HG02943 (cell line): ENCODE data around the gene LRMDA.

Source experiments
- ATAC-seq: cut with Tn5 transposase; IDR thresholded peaks from one replicate; pipeline ENCODE4 v1.9.1; 2021; ENCODE audit warnings: mild to moderate bottlenecking, low read depth, moderate library complexity; ENCODE audit not compliant: unreplicated experiment

Gene LRMDA

DNA sequence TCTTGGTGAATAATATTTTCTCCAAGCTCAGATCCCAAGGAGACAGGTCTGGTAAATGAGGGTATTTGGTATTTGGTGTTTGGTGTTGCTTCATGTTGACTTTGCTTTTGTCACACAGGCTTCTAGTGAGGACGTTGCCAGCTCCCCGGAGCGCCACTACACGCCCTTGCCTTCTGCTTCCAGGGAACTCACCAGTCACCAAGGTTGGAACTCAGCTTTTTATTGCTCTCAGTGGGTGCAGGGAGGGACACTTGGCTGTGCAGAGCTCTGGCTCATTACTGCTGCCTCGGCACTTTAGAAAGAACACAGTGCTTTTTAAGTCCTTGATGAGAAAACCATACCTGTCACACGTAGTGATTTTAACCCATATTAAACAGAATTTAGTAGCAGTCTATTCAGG, 892.9 kb downstream of the LRMDA start:
- no peak for ATAC-seq

DNA sequence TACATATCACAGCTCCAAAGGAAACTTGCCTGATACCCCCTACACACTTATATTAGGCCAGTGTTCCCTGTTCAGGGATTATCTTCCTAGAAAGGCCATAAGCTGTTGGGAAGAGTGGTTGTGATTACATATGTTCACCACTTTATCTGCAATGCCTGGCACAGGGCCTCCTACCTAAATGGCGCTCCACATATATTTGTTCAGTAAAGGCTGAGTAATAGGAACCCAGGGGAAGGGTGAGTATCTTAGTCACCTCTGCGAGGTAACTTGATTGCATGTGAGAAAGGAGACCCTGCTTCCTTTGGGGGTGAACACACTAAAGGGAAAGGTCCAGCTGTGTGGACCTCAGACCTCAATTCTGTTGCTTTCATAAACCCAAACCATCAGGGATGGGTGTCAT, 896.0 kb downstream of the LRMDA start:
- no peak for ATAC-seq

DNA sequence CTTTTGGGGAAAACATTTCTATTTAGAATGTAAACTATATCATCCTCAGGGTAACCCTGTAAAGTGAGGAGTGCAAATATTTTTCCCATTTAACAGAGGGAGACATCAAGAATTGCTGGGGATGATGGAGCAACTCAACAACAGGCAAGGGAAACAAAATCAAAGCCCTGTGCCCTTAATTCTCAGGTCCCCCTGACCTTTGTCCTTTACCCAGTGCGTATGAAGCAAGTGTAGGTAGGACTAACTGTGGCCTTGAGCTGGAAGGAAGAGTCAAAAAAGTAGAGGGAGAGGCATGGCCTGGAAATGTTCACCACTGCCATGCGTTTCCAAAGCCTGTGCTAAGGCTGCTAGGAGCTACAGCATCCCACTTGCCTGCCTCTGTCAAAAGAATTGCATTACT, 896.9 kb downstream of the LRMDA start:
- no peak for ATAC-seq

DNA sequence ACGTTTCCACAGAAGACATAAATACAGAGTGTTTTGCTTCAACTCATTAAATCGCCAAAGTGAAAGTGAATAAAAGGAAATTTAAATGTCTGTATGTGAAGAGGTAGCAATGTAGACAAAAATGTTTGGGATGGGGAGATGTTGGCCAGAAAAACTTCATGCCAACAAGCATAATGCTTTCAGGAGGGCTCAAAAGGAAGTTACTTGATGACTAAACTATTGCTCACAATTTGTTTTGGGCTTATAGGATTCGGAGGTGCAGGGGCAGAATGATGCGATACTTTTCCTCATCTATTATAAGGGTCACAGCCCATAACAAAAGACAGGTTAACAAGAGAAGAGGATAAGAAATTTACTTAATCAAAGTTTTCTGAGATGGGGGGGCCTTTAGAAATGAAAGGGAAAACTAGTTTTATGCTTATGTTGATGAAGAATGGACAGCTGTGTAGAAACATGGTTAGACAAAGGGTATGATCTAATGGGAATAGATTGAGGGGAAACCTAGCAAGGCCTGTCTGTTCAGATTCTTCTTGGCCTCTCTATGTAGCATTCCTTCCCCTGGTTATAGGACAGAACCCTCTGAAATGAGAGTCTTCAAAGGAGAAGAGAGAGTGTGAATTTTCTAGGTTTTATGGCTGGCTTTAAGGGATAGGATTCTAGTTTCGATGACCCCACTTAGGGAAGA, 898.6 kb downstream of the LRMDA start:
- no peak for ATAC-seq

DNA sequence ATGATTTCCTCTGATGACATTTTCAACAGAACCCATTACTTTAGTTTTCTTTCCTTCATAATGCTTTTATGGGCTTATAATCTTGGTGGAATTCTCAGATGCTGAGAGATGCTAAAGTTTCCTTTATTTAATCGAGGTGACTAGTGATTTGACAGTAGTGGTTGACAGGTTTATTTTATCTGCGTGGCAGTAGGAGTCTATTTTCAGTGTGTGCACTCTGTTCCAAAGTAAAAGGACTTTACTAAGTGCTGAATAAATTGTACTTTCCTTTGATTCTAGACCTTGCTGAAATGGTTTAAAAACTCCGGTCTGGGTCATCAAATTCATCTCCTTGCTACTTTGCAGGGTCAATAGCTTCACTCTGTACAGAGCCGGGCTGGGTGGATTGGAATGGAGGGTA, 900.3 kb downstream of the LRMDA start:
- no peak for ATAC-seq

DNA sequence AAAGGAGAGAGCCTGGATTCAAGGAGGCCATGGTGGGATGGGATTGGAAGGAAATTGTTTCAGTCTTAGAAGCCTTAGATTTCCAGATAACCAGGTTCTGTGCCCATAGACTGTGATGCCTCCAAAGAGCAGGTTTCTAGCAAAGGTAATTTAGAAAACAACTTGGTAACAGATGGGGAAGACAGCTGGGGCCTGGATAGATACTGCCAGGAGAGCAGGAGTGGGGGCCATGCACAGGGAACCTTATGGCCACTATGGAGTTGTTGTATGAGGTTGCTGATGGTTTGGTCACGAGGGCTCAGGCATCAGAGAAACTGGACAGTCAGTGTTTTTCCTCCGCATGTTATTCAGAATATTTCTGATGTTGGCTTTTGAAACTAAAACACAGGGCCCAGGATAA, 901.9 kb downstream of the LRMDA start:
- ATAC-seq: no peak

DNA sequence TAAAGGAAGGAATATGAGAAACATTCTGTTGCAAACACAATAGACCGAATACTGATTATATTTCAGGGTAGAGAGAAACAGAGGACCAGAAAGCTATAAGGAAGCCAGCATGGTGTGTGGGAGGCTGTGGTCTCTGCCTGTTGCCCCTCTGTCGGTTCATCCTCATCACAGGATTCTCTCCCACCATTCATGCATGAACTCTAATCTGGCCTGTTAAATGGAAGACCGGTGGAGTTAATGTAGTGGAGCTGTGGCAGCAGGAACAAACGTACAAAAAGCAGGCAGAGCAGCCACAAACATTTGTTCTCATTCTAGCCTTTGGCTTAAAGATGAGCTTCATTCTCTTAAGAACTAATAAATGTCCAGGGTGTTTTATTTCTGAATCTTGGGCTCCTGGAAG, 902.4 kb downstream of the LRMDA start:
- ATAC-seq: no peak

DNA sequence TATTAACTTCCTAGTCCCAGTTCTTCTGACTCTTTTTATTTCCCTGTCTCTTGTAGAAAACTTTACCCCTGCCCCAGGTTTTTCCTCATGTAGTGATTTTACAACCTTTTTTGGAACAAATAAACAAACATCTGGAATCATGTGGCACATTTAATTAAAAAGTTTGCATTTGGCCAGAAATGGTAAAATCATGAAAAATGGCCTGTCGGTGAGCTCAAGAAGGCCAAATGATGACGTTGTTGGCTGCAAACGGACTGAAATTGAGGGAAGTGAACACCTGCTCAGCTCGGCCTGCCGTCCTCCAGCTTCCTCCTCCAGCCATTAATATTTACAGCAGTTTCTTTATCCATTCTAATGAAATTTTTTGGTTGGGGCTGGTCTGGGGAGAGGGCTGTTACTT, 902.8 kb downstream of the LRMDA start:
- no peak for ATAC-seq

DNA sequence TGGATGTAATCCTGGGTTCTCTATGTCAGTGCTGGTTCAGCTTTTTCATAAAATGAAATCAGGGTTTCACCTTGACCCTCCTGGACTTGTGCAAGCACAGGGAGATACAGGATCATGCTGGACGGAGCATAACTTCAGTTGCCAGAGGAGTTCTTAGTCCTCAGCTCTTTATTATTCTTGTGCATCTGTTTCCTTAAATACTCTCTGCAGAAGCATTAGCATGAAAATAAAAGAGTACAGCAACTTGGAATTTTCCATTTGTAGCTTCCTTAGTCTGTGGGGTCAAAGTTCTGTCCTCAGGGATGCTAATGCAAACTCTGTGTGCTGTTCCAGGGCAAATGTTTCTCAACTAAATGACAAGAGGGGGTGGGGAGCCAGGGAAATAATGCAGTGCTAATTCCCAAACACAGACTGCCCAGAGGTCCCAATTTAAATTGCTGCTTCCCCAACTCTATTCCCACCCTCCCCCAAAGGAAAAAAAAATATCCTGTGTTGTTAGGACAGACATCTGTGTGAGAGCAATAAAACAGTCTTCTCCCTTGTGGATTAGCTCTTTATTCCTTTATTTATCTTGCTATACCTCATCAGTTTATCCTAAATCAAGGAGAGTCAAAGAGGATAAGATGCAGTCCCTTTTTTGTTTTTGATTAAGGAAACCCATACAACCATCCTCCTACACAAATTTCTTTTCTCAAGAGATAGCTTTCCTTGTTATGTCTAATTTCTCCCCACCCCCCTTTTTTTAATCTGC, 905.0 kb downstream of the LRMDA start:
- no peak for ATAC-seq

DNA sequence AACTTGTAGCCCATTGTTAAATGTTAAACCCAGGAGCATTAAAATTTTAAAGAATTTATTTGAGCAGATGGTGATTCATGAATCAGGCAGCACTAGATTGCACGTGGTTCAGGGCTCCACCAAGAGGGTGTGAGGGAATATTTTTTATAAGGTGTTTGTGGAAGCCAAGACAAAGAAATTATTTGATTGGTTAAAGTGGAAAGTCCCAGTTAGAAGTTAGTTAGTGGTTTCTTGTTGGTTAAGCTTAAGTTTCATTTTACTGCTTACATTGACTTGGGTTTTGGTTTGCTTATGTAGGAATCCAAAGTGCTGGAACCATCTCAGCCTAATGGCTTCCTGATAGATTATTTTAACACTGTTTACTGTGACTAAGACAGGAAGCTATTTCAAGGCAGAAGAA, 906.2 kb downstream of the LRMDA start:
- ATAC-seq: no peak

DNA sequence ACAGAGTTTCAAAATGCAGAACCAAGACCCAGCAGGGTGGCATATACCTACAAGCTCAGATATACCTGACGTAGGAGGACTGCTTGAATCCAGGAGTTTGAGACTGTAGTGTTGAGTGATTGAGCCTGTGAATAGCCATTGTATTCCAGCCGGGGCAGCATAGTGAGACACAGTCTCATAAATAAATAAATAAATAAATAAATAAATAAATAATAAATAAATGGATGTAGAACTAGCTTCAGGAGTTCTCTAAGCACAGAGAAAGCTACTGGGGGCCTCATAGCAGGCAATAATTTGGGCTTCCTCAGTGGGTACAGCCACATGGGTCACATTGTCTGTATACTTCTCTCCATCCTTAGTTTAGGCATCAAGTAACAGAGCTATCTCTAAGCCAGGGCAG, 906.8 kb downstream of the LRMDA start:
- no peak for ATAC-seq

DNA sequence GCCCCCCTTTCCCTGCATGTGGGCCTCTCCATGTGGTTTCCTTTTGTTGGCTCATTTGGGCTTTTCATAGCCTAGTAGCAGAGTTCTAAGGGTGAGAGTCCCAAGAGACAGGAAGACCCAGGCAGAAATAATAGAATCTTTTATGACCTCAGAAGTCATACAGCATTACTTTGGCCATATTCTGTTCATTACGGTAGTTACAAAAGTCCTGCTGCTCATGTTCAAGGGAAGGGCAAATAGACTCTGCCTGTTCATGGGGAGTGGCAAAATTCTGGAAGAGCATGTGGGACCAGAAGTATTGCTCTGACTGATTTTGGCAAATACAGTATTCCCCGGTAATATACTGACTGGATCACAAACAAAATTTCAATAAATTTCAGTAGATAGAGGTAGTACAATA, 910.3 kb downstream of the LRMDA start:
- ATAC-seq: no peak

DNA sequence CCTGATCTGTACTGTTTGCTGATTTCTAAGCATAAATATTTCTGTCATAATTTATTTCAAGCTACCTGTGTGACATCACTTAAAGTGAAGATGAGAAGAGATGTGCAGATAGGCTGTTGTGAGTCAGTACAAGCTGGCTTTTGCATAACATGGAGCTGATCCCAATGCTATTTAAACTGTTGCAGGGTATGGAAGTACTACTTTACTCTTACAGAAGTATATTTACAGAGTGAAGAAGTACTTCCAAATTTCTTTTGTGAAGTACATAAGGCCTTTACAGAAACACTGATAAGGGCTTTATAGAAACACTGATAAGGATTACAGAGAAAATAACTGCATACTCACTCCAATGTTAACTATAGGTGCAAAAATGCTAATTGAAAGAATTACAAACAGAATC, 911.6 kb downstream of the LRMDA start:
- ATAC-seq: no peak

DNA sequence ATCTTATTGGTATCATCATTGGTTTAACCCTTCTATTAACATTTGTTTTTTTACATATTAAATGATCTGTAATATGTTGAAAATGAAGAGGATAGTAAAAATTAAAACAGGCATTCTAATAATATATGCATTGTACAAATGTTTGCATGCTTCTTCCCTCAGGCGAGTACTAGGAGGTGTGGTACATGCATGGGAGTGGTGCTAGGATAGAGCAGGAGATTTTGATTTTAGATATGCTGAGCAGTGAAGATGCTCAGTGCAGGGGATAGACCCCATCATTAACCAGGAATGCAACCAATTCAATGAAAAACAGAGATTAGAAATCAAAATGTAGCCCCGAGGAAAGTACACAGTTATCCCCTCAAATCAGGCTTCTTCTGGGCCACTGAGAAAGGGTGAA, 916.4 kb downstream of the LRMDA start:
- no peak for ATAC-seq

DNA sequence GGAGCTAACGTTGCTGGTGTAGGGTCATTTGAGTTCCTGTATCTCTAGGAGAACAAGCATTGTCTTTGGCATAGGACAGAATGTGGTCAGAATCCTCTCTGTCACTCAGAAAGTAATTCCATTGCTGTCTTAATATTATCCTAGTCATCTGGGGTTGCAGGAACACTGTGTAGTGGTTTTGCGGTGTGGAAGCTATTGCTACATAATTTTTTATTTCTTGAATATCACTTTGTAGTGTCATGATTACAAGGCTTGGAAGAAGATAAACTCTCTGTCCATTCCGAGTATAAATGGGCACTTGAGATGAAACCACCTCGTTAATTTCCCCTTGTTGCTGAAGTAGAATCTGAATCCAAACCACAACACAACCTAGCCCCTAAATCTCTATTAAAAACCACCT, 919.2 kb downstream of the LRMDA start:
- no peak for ATAC-seq

DNA sequence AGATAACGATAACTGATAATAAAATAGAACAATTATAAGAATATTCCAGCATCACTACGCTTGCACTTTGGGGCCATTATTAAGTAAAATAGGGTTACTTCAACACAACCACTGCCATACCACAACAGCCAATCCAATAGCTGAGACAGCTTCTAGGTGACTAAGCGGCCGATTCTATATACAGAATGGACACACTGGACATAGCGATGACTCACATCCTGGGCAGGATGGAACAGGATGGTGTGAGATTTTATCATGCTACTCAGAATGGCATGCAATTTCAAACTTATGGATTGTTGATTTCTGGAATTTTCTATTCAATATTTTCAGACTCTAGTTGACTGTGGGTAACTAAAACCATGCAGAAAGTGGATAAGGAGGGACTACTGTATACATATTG, 920.9 kb downstream of the LRMDA start:
- ATAC-seq: no peak

DNA sequence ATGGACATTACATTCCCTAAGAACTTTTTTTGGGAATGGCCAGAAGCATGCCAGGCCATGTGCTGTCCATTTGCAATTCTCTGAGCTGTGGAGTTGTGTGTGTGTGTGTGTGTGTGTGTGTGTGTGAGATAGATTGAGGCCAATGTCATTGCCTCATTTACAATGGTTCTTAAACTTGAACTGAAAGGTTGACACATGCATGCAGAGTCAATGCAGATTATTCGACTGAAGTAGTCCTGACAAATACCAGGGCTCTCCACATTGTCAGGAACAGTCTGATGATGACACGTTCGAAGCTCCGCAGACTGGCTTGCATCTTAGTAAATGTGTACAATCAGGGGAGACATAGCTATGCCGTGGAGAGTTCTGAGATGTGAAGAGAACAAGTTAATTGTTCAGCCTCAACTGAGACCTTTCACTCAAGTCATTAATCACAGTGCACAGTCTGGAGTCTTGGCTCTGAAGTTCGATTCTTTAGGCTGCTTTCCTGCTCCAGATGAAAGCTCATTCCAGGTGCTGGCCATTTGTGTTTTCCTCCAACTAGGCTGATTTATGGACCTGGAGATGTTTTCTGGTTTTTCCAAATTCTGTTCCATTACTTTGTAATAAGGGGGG, 921.9 kb downstream of the LRMDA start:
- ATAC-seq: no peak

DNA sequence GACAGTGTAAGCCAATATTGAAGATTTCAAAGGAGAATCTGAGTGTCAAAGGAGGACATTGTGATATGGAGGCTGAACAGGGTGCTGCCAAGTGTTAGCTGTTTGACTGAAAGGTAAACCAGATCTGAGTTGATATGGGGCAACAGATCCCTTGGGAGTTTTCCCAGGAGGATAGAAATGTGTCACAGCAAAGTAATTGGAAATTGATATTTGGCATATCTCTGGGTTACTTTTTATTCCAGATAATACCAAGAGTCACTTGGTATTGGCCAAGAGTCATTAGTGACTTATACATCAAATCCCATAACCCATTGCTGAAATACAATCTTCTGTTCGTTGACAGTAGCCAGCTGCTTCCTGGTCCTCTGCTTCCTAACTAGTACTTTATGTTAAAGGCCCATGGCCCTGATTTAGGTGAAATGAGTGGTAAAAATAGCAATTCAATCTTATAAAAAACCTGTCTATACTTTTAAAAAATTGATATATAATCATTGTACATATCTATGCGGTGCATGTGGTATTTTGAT, 922.9 kb downstream of the LRMDA start:
- ATAC-seq: no peak

DNA sequence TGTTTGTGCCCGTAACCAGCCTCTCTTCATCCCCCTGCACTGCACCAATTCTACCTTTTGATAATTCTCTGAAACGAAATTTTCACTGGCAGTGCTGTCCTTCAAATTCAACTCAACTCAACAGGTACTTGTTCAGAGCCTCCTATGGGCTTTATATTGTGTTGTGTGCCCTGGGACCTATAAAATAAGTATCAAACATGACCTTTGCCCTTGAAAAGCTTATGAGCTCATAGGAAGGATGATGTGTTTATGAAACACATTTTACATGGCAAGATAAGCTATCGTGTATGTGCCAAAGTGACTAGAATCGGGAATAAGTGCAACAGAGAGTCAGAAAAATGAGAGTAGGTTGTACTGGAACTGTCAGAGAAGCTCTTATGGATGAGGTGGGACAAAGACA, 923.5 kb downstream of the LRMDA start:
- no peak for ATAC-seq

DNA sequence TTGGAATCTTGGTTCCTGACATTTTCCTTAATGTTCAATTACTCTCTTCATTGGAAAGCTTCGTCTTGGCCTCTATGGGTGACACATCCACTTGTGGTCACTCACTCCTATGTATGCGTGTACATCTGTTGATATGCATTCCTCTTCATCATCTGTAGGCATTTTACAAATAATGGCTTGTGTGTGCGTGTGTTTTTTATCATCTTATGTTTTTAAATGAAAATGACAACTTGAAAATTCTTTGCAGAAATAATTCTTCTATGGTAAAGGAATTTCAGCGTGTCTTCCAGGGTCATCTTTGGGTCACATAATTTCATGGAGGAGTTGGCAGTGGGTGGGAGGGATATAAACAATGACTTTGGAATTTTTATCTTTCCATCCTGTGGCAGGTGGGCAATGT, 925.1 kb downstream of the LRMDA start:
- no peak for ATAC-seq

DNA sequence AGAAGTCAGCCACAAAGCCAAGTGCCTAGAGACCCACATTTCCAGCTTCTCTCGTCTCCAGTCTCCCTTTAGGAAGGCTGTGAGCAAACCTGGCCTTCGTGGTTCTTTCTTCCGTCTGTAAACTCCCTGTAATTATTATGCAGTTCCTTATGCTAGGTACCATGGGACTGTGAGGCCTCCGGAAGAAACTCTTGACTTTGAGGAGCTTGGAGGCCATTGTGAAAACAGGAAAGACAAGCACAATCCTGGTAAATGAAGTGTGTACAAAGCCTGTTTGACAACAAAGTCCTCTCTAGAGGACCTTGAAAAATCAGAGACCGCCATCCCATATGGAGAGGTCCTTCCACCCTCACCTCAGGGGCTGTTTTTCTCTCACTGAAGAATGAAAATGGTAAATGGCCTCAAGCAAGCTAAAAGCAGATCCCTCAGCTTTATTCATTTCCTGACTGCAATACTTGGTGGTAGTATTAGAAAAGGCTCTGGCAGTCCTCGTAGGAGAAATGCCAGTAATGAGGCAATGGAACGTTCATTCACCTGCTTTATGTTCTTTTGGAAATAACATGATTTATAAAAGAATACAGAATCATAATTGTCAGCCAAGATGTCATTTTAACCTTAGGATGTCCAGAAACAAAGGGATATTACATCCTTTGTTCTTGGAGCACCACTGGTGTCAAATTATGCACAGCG, 926.4 kb downstream of the LRMDA start:
- no peak for ATAC-seq
